Psoas muscle (tissue), 8 donors: Measurements from ENCODE around the gene AMH. TPM values are rescaled to one million over a fixed set of nuclear protein-coding genes. Genes with fewer than 3 reads are reported as not detected.

Experiments used
- ATAC-seq, 4 donors: fragments of 200-7000 bp; cut with Tn5 transposase; one replicate each; pipeline ENCODE4 v1.9.1; 2020; ENCODE audit warnings: moderate library complexity in 3 of 4, mild to moderate bottlenecking in 2 of 4
- DNase-seq, 2 donors: peaks; one replicate each; pipeline ENCODE4 v3.0.0-alpha.2; 2020
- H3K27ac ChIP-seq: fragments of 200-600 bp; one replicate; pipeline ENCODE4 v1.8.0; 2022
- H3K27me3 ChIP-seq, 3 donors: fragments of 200-600 bp in 1 of 3; one replicate each; pipeline versions ENCODE4 v1.6.1 to v1.8.0; 2013 to 2022; ENCODE audit warnings: low read length in 2 of 3, mild to moderate bottlenecking in 2 of 3, moderate library complexity in 1 of 3; ENCODE audit not compliant: insufficient read depth in 3 of 3
- H3K36me3 ChIP-seq, 2 donors: fragments of 200-600 bp in 1 of 2; one replicate each; pipeline versions ENCODE4 v1.6.1 to v1.8.0; 2013 to 2022; ENCODE audit warnings: low read depth in 1 of 2, mild to moderate bottlenecking in 1 of 2, moderate library complexity in 1 of 2; ENCODE audit not compliant: insufficient read depth in 1 of 2
- H3K4me1 ChIP-seq: fragments of 200-600 bp; one replicate; pipeline ENCODE4 v1.8.0; 2022
- H3K4me3 ChIP-seq: fragments of 200-600 bp; one replicate; pipeline ENCODE4 v1.8.0; 2022; ENCODE audit warnings: mild to moderate bottlenecking
- H3K9me3 ChIP-seq: fragments of 200-600 bp; one replicate; pipeline ENCODE4 v1.8.0; 2022
- CTCF ChIP-seq: fragments of 200-600 bp; IDR thresholded peaks from one replicate; pipeline ENCODE4 v1.8.0; 2022; ENCODE audit warnings: antibody characterized with exemption
- WGBS, 3 donors: extraction: QIAGEN DNeasy Blood & Tissue Kit; methylation state at CpG; one replicate each; pipeline versions ENCODE4 v1.1.6 to v1.1.7; 2013; 5-methylcytosine and 5-hydroxymethylcytosine counted together
- intact Hi-C, 2 donors: fragments of 100-400 bp; cut with DNase I; formaldehyde crosslinking; loops; one replicate each; pipeline versions ENCODE4 v1.11.0 to v1.14.2; 2022
- polyA plus RNA-seq, 3 donors: library from polyadenylated mRNA; stranded (reverse); fragments of 200-250 nt; gene quantifications; one replicate each; pipeline ENCODE4 v1.2.3, GENCODE V29; 2013
- total RNA-seq, 4 donors: library from RNA; stranded (reverse); fragmentation: NEBNext Ultra II Directional in 2 of 4; extraction: Animal tissue kit (Norgen Biotek cat#: 25700) in 2 of 4; gene quantifications; one replicate each; pipeline versions ENCODE4 v1.2.1 to v1.2.4, GENCODE V29; 2021 to 2023
- donor health status: healthy with polysubstance abuse.
- donor health status: DM: no; HTN: no; CAD: no; lungs with moderate emphysema.
- donor health status: Bipolar disorder and iron deficiency.
- donor health status: healthy.
- donor health status: DM: yes; HTN: yes; CAD: no.
- donor health status: DM: no; HTN: no; CAD: no.
- donor health status: DM: no; HTN: no; CAD: no.
- donor health status: DM: yes; HTN: yes; CAD: no.

The AMH gene
- total and polyA plus RNA-seq, 7 donors, result 0.38 to 3.6 (median 2.2) TPM

GRCh38 chr19:2243274-2244124 is 5.6 kb upstream of the AMH start:
- TF ChIP-seq CTCF, result no peak
- ATAC-seq, result no peak
- no peaks in the 10 kb centered on the region for H3K27me3 ChIP-seq
- no peak overlapping the region for H3K4me3 ChIP-seq
- H3K4me1 ChIP-seq, result peaks cover 56% of the 10 kb centered on the region
- H3K27ac ChIP-seq, result no peak overlapping the region
- no peaks in the 10 kb centered on the region for H3K9me3 ChIP-seq
- H3K36me3 ChIP-seq, result peaks cover 11 to 47% of the 10 kb centered on the region in 2 donors
- no peak for DNase-seq
- WGBS, 3 donors, result 61 to 79% (median 61%) methylated on average over 32 of the region's 32 CpGs
- intact Hi-C loops, result no loop called here

GRCh38 chr19:2244125-2244411 is 5.1 kb upstream of the AMH start:
- no peak overlapping the region for H3K27ac ChIP-seq
- no peak overlapping the region for H3K4me3 ChIP-seq
- intact Hi-C loops, result no loop called here
- H3K9me3 ChIP-seq, result no peaks in the 10 kb centered on the region
- peaks cover 11 to 47% of the 10 kb centered on the region in 2 donors for H3K36me3 ChIP-seq
- H3K4me1 ChIP-seq, result peaks cover 50% of the 10 kb centered on the region
- DNase-seq, result no peak
- 87 to 92% (median 90%) methylated on average over 12 of the region's 12 CpGs for WGBS, 3 donors
- no peak for TF ChIP-seq CTCF
- ATAC-seq, result no peak
- H3K27me3 ChIP-seq, result no peaks in the 10 kb centered on the region

GRCh38 chr19:2244486-2244885 is 4.6 kb upstream of the AMH start:
- Histone ChIP-seq H3K36me3 (peaks cover 11 to 47% of the 10 kb centered on the region in 2 donors), H3K4me3 (no peak overlapping the region), H3K9me3 (no peaks in the 10 kb centered on the region), H3K27me3 (no peaks in the 10 kb centered on the region), H3K27ac (no peak overlapping the region), H3K4me1 (peaks cover 46% of the 10 kb centered on the region)
- TF ChIP-seq CTCF, result no peak
- 89 to 94% (median 90%) methylated on average over 21 of the region's 21 CpGs for WGBS, 3 donors
- DNase-seq (no peak), ATAC-seq (no peak)
- intact Hi-C loops, result no loop called here

GRCh38 chr19:2245273-2245672 is 3.9 kb upstream of the AMH start:
- H3K27me3 ChIP-seq, result no peaks in the 10 kb centered on the region
- DNase-seq (no peak), ATAC-seq (no peak)
- no peaks in the 10 kb centered on the region for H3K9me3 ChIP-seq
- peaks cover 49% of the 10 kb centered on the region for H3K4me1 ChIP-seq
- H3K4me3 ChIP-seq, result no peak overlapping the region
- no peak for TF ChIP-seq CTCF
- H3K27ac ChIP-seq, result no peak overlapping the region
- intact Hi-C loops, result no loop called here
- WGBS, 3 donors, result 92 to 97% (median 95%) methylated on average over 13 to 15 of the region's 15 CpGs
- peaks cover 11 to 47% of the 10 kb centered on the region in 2 donors for H3K36me3 ChIP-seq
